ENCODE data around the gene AHNAK2.

- TF ChIP-seq CTCF (IDR thresholded peaks at IDR 0.05; ENCODE audit: insufficient read depth, low read length, poor library complexity, severe bottlenecking) (no peak), EZH2phosphoT487 (conservative IDR thresholded peaks at IDR 0.05; ENCODE audit: low read length) (no peak)
Measured at GRCh38 chr14:105013150-105013785, 35.1 kb upstream of the AHNAK2 start.
